Astrocyte (in vitro differentiated cells and primary cell): Measurements from ENCODE around the gene VPS13D.

Experiments used
- CTCF ChIP-seq: IDR thresholded peaks from 2 replicates; pipeline ENCODE4 v1.5.1; 2011; ENCODE audit warnings: low read depth, mild to moderate bottlenecking, inconsistent platforms, low read length, moderate library complexity; ENCODE audit not compliant: insufficient read depth
- EZH2 ChIP-seq: IDR thresholded peaks from 2 replicates; pipeline ENCODE4 v1.6.1; 2012; ENCODE audit warnings: mild to moderate bottlenecking, low read length, inconsistent platforms; ENCODE audit not compliant: insufficient read depth

- TF ChIP-seq CTCF (no peak), EZH2 (no peak)
These were observed 313.1 kb downstream of the VPS13D start for GRCh38 chr1:12542616-12543592.
